Parathyroid adenoma (tissue), 2 donors: ENCODE data around the gene MRGPRD.

Experiments used
- H2AFZ ChIP-seq: fragments of 300-600 bp; sonication (generic); one replicate; pipeline ENCODE4 v1.7.0; 2017; ENCODE audit warnings: antibody characterized with exemption, mild to moderate bottlenecking
- H3K27ac ChIP-seq: fragments of 300-600 bp; sonication (generic); one replicate; pipeline ENCODE4 v1.7.0; 2017
- H3K27me3 ChIP-seq: fragments of 300-600 bp; sonication (generic); one replicate; pipeline ENCODE4 v1.7.0; 2017; ENCODE audit warnings: low read length; ENCODE audit not compliant: control insufficient read depth, insufficient read depth
- H3K36me3 ChIP-seq: fragments of 300-600 bp; sonication (generic); one replicate; pipeline ENCODE4 v1.7.0; 2017; ENCODE audit warnings: low read length; ENCODE audit not compliant: control insufficient read depth, insufficient read depth
- H3K4me1 ChIP-seq: fragments of 300-600 bp; sonication (generic); one replicate; pipeline ENCODE4 v1.7.0; 2017; ENCODE audit warnings: control low read depth
- H3K4me2 ChIP-seq: fragments of 300-600 bp; sonication (generic); one replicate; pipeline ENCODE4 v1.7.0; 2017; ENCODE audit warnings: low read length
- H3K4me3 ChIP-seq: fragments of 300-600 bp; sonication (generic); one replicate; pipeline ENCODE4 v1.7.0; 2017; ENCODE audit warnings: low read depth, low read length
- H3K79me2 ChIP-seq: fragments of 300-600 bp; sonication (generic); one replicate; pipeline ENCODE4 v1.7.0; 2017; ENCODE audit warnings: control low read depth
- H3K9ac ChIP-seq: fragments of 300-600 bp; sonication (generic); one replicate; pipeline ENCODE4 v1.7.0; 2017; ENCODE audit warnings: mild to moderate bottlenecking
- H3K9me3 ChIP-seq: fragments of 300-600 bp; sonication (generic); one replicate; pipeline ENCODE4 v1.7.0; 2017; ENCODE audit warnings: low read length; ENCODE audit not compliant: control insufficient read depth
- TF ChIP-seq, protein P1 (sequence below): fragments of 300-600 bp; sonication (generic); IDR thresholded peaks from one replicate; pipeline ENCODE4 v1.7.0; 2017; ENCODE audit warnings: antibody characterized with exemption, mild to moderate bottlenecking
- donor health status: primary hyperparathyroidism.

MRGPRD gene

DNA sequence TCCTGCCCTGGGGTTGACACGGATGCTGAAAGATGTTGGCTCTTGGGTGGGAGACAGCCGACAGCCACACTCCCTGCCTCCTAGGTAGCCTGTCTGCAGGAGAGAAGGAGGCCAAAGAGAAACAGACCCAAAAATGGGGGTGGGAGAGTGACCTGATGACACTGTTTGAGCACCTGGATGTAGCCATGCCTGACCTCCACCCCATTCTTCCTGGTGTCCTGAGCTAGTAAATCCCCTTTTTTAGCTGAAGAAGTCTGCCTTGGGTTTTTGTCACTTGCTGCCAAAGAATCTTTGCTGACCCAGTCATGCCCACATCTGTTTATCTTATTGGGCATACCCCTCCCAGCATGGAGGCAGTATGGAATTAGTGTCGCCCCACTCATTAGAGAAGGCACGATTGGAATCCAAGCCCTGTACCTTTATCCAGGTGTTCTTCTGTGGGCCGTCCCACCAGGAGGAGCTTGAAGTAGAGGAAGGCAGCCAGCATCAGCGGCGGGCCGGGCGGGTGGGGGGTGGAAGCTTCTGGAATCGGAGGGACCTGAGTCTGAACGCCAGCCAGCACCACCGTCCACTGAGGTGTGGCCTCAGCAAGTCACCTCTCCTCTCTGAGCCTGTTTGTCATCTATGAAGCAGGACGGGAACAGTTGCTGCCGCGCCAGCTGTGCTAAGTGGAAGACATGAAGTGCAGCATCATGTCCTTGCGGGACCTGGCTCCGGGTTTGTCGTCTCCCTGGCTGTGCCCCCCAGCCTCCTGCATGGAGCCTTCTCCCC is 39.3 kb downstream of the MRGPRD start:
- TF ChIP-seq, protein P1, sequence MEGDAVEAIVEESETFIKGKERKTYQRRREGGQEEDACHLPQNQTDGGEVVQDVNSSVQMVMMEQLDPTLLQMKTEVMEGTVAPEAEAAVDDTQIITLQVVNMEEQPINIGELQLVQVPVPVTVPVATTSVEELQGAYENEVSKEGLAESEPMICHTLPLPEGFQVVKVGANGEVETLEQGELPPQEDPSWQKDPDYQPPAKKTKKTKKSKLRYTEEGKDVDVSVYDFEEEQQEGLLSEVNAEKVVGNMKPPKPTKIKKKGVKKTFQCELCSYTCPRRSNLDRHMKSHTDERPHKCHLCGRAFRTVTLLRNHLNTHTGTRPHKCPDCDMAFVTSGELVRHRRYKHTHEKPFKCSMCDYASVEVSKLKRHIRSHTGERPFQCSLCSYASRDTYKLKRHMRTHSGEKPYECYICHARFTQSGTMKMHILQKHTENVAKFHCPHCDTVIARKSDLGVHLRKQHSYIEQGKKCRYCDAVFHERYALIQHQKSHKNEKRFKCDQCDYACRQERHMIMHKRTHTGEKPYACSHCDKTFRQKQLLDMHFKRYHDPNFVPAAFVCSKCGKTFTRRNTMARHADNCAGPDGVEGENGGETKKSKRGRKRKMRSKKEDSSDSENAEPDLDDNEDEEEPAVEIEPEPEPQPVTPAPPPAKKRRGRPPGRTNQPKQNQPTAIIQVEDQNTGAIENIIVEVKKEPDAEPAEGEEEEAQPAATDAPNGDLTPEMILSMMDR: no peak
- no peaks in the 10 kb centered on the region for H3K79me2 ChIP-seq
- H3K9ac ChIP-seq: no peak overlapping the region
- H3K27me3 ChIP-seq: no peaks in the 10 kb centered on the region
- H2AFZ ChIP-seq: no peak overlapping the region
- no peaks in the 10 kb centered on the region for H3K9me3 ChIP-seq
- H3K4me1 ChIP-seq: no peaks in the 10 kb centered on the region
- H3K4me3 ChIP-seq: no peak overlapping the region
- H3K36me3 ChIP-seq: no peaks in the 10 kb centered on the region
- H3K27ac ChIP-seq: no peak overlapping the region
- no peak overlapping the region for H3K4me2 ChIP-seq

DNA sequence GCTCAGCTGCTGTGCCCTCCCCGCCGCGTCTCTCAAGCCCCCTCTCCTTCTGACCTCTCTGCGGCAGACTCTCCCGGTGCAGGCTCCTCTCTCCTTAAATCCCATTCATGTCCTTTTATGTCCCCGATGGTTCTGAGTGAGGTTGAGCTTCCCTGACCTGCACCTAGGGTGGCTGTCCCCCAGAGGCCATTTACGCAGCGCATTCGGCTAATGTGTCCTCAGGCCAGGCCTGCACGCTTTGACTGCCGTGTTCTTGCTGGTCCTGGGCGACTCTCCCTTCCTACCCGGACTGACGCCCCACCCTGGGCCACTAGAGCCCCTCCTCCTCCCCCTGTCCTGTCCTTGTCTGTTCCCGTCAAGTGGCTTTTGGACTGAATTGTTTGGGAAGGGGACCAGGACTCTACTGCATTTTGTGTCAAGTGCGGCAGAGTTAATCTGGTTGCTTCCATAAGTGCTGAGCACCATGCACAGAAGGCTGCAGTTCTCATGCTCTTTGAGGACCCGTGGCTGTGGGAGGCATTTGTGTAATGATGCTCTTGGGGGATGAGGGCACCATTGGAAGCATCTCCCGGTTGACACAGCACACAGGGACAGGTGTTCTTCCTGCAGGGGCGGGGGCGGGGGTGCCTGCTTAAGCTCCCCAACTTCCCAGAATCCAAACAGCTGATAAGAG is 40.0 kb downstream of the MRGPRD start:
- H3K79me2 ChIP-seq: no peaks in the 10 kb centered on the region
- H3K27me3 ChIP-seq: no peaks in the 10 kb centered on the region
- no peaks in the 10 kb centered on the region for H3K4me1 ChIP-seq
- no peak overlapping the region for H3K9ac ChIP-seq
- TF ChIP-seq, protein P1: no peak
- H3K27ac ChIP-seq: no peak overlapping the region
- no peaks in the 10 kb centered on the region for H3K9me3 ChIP-seq
- no peak overlapping the region for H3K4me3 ChIP-seq
- no peak overlapping the region for H3K4me2 ChIP-seq
- no peak overlapping the region for H2AFZ ChIP-seq
- no peaks in the 10 kb centered on the region for H3K36me3 ChIP-seq

DNA sequence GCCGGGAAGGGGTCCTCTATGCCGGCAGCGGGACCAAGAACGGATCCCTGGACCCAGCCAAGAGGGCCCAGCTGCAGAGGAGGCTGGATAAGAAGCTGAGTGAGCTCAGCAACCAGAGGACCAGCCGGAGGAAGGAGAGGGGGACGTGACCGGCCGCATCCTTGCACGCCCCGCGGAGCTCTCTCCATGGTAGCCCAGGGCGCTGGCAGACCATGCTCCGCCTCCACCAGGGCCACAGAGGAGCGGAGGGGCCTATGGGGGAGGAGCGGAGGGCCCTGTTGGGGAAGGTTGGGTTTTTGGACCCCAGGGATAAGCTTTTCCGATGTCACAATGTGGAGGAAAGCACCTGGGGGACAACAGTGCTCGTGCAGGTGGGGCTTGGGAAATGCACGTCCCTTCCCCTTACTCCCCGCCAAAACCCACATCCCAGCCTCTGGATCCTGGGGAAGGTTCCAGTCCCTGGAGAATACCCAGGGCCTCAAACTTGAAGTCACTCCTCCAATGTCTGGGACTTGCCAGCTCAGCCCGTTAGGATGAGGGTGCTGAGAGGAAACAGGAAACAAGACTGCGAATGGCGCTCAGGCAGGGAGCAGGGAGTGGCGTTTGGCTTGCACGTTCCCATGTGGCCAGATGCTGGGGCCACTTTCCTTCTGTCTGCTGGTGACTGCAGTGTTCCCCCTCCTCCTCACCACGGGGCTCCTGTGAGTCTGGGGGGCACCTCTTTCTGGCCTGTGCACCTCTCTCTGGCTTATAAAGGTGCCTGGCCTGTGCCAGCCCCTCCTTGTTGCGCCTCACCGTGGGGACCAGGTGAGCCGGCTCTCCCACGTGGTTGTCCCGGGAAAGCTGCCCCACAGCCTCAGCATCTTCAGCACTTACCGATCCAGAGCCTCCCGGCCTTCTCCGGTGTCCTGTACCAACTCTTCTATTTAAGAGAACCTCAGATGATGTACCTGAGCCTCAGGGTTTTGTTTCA is 40.9 kb downstream of the MRGPRD start:
- Histone ChIP-seq H3K27me3 (no peaks in the 10 kb centered on the region), H3K9ac (no peak overlapping the region), H3K79me2 (no peaks in the 10 kb centered on the region), H3K4me2 (no peak overlapping the region), H3K9me3 (no peaks in the 10 kb centered on the region), H3K36me3 (no peaks in the 10 kb centered on the region), H2AFZ (no peak overlapping the region), H3K4me1 (no peaks in the 10 kb centered on the region), H3K4me3 (no peak overlapping the region), H3K27ac (no peak overlapping the region)
- TF ChIP-seq, protein P1: no peak

DNA sequence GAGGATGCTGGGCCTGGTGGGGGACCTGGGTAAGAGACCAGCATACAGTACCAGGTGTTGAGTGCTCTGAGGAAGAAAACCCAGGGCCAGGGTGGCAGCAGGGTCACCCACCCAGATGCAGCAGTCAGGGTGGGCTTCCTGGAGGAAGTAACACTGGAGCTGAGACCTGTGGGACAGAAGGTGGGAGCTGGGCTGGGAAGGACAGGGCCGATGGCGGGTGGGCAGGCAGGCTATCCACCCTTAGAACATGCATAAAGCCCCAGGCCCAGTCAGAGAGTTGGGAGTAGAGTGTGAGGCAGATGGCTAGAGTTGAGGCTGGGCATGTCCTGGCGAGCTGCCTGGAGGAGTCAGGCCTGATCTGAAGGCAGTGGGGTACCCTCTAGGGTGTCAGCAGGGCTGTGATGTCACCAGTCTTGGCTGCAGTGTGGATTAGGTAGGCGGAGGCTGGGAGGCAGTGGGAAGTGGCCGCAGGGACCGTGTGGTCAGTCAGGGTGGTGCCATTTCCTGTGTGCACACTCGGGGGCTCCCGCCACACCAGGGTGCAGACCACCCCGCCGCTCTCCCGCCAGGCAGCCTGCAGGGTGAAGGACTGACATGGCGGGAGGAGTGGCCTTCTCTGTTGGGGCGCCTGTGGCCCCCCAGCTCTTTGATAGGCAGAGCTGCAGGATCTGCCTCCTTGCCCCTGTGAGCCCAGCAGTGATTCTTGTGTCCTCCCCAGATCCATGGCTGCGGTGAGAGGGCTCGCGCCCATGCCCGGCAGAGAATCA is 41.8 kb downstream of the MRGPRD start:
- H3K27ac ChIP-seq: no peak overlapping the region

More for the DNA sequence above, 41.8 kb downstream of the MRGPRD start:
- Histone ChIP-seq H3K27me3 (no peaks in the 10 kb centered on the region), H3K4me3 (no peak overlapping the region), H3K79me2 (no peaks in the 10 kb centered on the region), H3K9me3 (no peaks in the 10 kb centered on the region), H3K9ac (no peak overlapping the region), H3K36me3 (no peaks in the 10 kb centered on the region), H3K4me2 (no peak overlapping the region), H3K4me1 (no peaks in the 10 kb centered on the region), H2AFZ (no peak overlapping the region)
- TF ChIP-seq, protein P1: no peak
